SK-N-SH treated with all-trans-retinoic acid at 6 μM for 48 hours (cell line): ENCODE results near the gene ENTPD1.

Experiments
- PPARA ChIP-seq: fragments of 250-450 bp; sonication (Bioruptor Pico); IDR thresholded peaks from 2 replicates; pipeline ENCODE4 v1.5.0; 2020; ENCODE audit warnings: mild to moderate bottlenecking, borderline replicate concordance
- ZFP30 ChIP-seq: fragments of 450-650 bp; formaldehyde crosslinking; IDR thresholded peaks from 2 replicates; pipeline ENCODE4 v1.5.0; 2022; ENCODE audit warnings: mild to moderate bottlenecking, moderate library complexity
- TF ChIP-seq, protein P1 (sequence below): fragments of 250-450 bp; sonication (Bioruptor Pico); IDR thresholded peaks from 2 replicates; pipeline ENCODE4 v1.5.0; 2020; ENCODE audit warnings: mild to moderate bottlenecking, moderate library complexity

DNA sequence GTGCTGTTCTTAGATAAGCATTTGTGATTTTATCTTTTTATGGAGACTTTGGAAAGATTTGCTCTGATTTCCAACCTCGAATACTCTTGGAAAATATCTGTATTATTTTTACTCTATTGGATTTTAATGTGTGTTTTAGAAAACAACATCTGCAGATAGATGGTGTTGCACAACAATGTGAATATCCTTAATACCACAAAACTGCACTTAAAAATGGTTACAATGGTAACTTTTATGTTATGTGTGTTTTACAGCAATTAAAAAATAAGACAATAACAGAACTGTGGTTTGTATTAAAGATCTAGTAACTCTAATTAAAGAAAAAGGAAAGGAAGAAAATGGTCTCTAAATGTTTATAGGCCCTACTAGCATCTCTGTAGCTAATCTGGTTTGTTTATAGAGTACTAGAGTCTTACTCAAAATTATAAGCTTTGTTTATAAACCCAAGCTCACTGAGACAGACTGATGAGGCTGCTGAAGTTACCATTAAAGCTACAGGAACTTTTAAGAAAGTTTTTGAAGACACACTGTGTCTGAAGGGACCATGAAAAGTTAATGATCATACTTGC, 77.2 kb downstream of the ENTPD1 start:
- TF ChIP-seq ZFP30 (no peak), PPARA (no peak)
- TF ChIP-seq, protein P1, sequence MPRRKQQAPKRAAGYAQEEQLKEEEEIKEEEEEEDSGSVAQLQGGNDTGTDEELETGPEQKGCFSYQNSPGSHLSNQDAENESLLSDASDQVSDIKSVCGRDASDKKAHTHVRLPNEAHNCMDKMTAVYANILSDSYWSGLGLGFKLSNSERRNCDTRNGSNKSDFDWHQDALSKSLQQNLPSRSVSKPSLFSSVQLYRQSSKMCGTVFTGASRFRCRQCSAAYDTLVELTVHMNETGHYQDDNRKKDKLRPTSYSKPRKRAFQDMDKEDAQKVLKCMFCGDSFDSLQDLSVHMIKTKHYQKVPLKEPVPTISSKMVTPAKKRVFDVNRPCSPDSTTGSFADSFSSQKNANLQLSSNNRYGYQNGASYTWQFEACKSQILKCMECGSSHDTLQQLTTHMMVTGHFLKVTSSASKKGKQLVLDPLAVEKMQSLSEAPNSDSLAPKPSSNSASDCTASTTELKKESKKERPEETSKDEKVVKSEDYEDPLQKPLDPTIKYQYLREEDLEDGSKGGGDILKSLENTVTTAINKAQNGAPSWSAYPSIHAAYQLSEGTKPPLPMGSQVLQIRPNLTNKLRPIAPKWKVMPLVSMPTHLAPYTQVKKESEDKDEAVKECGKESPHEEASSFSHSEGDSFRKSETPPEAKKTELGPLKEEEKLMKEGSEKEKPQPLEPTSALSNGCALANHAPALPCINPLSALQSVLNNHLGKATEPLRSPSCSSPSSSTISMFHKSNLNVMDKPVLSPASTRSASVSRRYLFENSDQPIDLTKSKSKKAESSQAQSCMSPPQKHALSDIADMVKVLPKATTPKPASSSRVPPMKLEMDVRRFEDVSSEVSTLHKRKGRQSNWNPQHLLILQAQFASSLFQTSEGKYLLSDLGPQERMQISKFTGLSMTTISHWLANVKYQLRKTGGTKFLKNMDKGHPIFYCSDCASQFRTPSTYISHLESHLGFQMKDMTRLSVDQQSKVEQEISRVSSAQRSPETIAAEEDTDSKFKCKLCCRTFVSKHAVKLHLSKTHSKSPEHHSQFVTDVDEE (CRISPR knock-in tag), result no peak
